ENCODE measurements around the gene FIGNL2. TPM values are rescaled to one million over a fixed set of nuclear protein-coding genes. Genes with fewer than 3 reads are reported as not detected.

FIGNL2 gene
- total and polyA plus RNA-seq, 2 of the 4 experiments (the other 2 are of a cell fraction), result under 0.01 to 0.12 TPM

GRCh38 chr12:51863933-51864832, 15.7 kb upstream of the FIGNL2 start:
- TF ChIP-seq, protein P1, sequence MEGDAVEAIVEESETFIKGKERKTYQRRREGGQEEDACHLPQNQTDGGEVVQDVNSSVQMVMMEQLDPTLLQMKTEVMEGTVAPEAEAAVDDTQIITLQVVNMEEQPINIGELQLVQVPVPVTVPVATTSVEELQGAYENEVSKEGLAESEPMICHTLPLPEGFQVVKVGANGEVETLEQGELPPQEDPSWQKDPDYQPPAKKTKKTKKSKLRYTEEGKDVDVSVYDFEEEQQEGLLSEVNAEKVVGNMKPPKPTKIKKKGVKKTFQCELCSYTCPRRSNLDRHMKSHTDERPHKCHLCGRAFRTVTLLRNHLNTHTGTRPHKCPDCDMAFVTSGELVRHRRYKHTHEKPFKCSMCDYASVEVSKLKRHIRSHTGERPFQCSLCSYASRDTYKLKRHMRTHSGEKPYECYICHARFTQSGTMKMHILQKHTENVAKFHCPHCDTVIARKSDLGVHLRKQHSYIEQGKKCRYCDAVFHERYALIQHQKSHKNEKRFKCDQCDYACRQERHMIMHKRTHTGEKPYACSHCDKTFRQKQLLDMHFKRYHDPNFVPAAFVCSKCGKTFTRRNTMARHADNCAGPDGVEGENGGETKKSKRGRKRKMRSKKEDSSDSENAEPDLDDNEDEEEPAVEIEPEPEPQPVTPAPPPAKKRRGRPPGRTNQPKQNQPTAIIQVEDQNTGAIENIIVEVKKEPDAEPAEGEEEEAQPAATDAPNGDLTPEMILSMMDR (conservative IDR thresholded peaks at IDR 0.05; ENCODE audit: low read depth, low read length), result no peak
- peak; percentile 29; the same call in 1 of the 2 replicates for TF ChIP-seq MAFK (IDR thresholded peaks at IDR 0.05; ENCODE audit: low read depth, low read length)
- H3K18ac ChIP-seq (ENCODE audit: low read depth, low read length), result no peak overlapping the region
- H3K27me3 ChIP-seq (ENCODE audit: control insufficient read depth, insufficient read depth, low read length), result peaks cover 48% of the 10 kb centered on the region
- H3K27ac ChIP-seq (ENCODE audit: insufficient read depth, low read length), result no peak overlapping the region
- peak overlapping the region; percentile 49; the same call in 1 of the 2 replicates for H3K4me2 ChIP-seq (ENCODE audit: low read depth, low read length)
- POLR2A ChIA-PET (ENCODE audit: unreplicated experiment), result no interaction called here
- H3K23ac ChIP-seq (ENCODE audit: low read depth, low read length), result no peak overlapping the region
- in situ Hi-C loops (cut with MboI; ENCODE audit: low sequenced_read_pairs), result no loop called here
- 17% methylated on average over 20 of the region's 53 CpGs; no CpG with 5 or more reads in 1 of the 2 experiments for WGBS, 2 experiments (ENCODE audit: extremely low coverage in 2 of 2, insufficient read length in 1 of 2)
- dilution Hi-C loops (cut with HindIII; ENCODE audit: low sequenced_read_pairs, unreplicated experiment), result loop anchor here (25.0 kb wide), 1 partner anchor 98 kb away; the partner anchor contains the start of gene ACVR1B
- BruUV-seq (replicated peaks), result no TSS peak
- no peak overlapping the region for H2BK20ac ChIP-seq (ENCODE audit: low read depth, low read length)
- no peak overlapping the region for H3K4ac ChIP-seq (ENCODE audit: low read depth, low read length)
- H4K91ac ChIP-seq (ENCODE audit: insufficient read depth, low read depth, low read length), result no peak overlapping the region
- no peaks in the 10 kb centered on the region for H3K9me3 ChIP-seq (ENCODE audit: control insufficient read depth, insufficient read depth, low read length)
- no peaks in the 10 kb centered on the region for H4K20me1 ChIP-seq (ENCODE audit: insufficient read depth, low read length)
- H2AFZ ChIP-seq (replicated peaks; ENCODE audit: low read length, poor library complexity), result peak overlapping the region; percentile 70
- H2BK15ac ChIP-seq (ENCODE audit: low read depth, low read length), result no peak overlapping the region
- no peak overlapping the region for H3K56ac ChIP-seq (ENCODE audit: extremely low read depth, insufficient read depth, low read length)
- no peaks in the 10 kb centered on the region for H3K79me1 ChIP-seq (ENCODE audit: low read depth in 1 of 2, low read length in 2 of 2)
- H2AK9ac ChIP-seq (replicated peaks; ENCODE audit: low read depth, low read length, poor library complexity), result no peak overlapping the region
- peaks cover 2% of the 10 kb centered on the region for H3K4me1 ChIP-seq (ENCODE audit: control insufficient read depth, insufficient read depth, low read length)
- no peak overlapping the region for H4K8ac ChIP-seq (ENCODE audit: low read depth in 2 of 2, low read length in 2 of 2)
- ATAC-seq (ENCODE audit: low read depth) (peak; percentile 55), DNase-seq (no peak)
- H2BK5ac ChIP-seq (ENCODE audit: low read depth, low read length, poor library complexity, severe bottlenecking), result no peak overlapping the region
- intact Hi-C loops (cut with micrococcal nuclease), result no loop called here
- H3K9me1 ChIP-seq (ENCODE audit: insufficient read depth, low read length), result no peaks in the 10 kb centered on the region
- no peak overlapping the region for H3K14ac ChIP-seq (replicated peaks; ENCODE audit: low read depth, low read length)
- H3K4me3 ChIP-seq (ENCODE audit: insufficient read depth, low read depth, low read length), result no peak overlapping the region
- no peak overlapping the region for H4K5ac ChIP-seq (ENCODE audit: low read depth, low read length)
- CTCF ChIA-PET, result interaction anchor here (1.7 kb wide), 1 partner anchor 10 kb away, joined by 7 read pairs; no protein-coding TSS in a partner anchor
- no peak overlapping the region for H3K9ac ChIP-seq (ENCODE audit: low read depth, low read length)
- H2BK120ac ChIP-seq (ENCODE audit: low read depth, low read length), result no peak overlapping the region
- H3K36me3 ChIP-seq (ENCODE audit: control insufficient read depth, insufficient read depth, low read length), result no peaks in the 10 kb centered on the region
- no peak overlapping the region for H2AK5ac ChIP-seq (ENCODE audit: low read depth, low read length)

Data from IMR-90 (cell line).